ENCODE measurements around the gene RCBTB1.
"Not testable (repeated sequence)": the region's sequence is repeated elsewhere in the genome, so short reads cannot be mapped to it uniquely, and the experiment has no call there.

The RCBTB1 gene

DNA sequence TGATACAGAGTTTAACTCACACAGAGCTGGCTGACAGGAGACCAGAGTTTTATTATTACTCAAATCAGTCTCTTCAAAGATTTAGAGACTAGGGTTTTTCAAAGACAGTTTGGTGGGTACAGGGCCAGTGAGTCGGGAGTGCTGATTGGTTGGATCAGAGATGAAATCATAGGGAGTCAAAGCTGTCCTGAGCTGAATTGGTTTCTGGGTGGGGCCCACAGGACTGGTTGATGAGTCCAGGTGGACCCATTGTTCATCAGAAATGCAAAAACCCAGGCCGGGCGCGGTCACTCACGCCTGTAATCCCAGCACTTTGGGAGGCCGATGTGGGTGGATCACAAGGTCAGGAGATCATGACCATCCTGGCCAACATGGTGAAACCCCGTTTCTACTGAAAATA lies 17.3 kb upstream of the RCBTB1 start:
- not testable (repeated sequence) for DNase-seq

DNA sequence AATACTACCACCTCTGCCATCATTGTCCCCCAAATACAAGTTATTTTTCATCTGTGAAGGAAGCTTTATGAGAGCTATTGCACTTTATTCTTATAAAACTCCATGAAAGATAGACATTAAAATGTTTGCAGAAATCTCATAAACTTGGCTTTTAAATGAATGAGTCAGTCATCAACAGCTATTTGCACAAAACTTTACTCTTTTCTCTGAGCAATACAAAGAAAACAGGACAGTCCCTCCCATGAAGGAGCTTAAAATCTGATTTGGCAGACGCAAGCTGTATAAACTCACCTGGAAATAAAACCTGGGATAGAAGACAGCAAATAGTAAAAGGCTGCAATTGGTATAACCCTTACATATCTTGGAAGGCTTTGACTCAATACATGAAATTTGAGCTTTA lies 16.6 kb upstream of the RCBTB1 start:
- DNase-seq, result no peak

DNA sequence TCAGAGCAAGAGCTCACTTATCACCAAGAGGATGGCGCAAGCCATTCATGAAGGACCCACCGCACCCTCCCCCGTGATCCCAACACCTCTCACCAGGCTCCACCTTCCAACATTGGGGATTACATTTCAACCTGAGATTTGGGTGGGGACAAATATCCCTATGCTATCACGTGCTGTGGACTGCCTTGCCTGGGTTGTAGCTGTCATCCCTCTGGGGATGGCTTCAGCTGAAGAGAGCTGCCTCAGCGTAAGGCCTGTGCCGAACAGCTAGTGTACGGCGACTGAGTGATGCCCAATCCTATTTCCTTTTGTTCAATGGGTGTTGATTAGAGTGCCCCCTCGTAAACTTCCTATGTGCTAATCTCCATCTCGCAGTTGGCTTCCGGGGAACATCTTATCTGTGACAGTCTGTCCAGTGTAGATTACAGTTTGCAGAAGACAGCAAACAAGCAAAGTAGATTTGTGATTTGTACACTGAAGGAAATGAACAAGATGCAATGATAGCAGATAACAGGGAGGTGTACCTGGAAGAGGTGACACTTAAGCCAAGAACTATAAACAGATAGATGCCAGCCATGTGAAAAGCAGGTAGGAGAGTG lies 11.8 kb upstream of the RCBTB1 start:
- no peak for DNase-seq

DNA sequence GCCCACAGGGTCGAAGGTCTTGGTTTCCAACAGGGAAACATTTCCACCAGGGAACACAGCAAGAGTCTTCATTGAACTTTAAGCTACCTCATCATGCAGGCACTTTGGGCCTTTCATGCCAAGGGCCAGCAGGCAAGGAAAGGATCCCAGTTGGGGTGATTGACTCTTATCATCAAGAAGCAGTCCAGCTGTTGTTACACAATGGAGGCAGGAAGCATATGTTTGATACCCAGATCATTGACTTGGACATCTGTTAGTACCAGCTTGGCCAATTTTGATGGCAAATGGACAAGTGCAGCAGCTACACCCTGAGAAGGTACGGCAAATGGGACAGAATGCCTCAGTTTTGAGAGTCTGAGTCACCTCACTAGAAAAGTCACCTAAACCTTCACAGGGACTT lies 10.9 kb upstream of the RCBTB1 start:
- DNase-seq, result no peak

DNA sequence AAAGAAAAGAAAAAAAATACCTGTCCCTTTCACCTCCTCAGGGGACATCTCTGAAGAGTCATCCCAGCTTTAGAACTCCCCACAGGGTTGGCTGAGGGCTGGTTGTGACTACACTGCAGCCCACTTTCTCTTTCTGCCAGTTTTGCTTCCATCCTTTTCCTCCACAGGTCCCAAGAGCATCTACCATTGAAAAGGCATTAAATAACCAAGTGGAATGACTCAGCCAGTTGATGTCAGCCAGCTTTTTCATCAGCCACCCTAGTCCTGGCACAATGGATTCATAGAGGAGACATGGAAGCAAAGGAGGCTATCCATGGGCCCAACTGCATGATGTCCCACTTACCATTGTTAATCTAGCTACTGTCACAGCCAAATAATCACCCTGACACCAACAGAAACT lies 9.2 kb upstream of the RCBTB1 start:
- DNase-seq, result no peak

DNA sequence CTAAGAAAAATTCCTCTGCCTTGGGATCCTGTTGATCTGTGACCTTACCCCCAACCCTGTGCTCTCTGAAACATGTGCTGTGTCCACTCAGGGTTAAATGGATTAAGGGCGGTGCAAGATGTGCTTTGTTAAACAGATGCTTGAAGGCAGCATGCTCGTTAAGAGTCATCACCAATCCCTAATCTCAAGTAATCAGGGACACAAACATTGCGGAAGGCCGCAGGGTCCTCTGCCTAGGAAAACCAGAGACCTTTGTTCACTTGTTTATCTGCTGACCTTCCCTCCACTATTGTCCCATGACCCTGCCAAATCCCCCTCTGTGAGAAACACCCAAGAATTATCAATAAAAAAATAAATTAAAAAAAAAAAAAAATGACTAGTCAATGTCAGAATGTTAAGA lies 8.5 kb upstream of the RCBTB1 start:
- DNase-seq, result not testable (repeated sequence)

DNA sequence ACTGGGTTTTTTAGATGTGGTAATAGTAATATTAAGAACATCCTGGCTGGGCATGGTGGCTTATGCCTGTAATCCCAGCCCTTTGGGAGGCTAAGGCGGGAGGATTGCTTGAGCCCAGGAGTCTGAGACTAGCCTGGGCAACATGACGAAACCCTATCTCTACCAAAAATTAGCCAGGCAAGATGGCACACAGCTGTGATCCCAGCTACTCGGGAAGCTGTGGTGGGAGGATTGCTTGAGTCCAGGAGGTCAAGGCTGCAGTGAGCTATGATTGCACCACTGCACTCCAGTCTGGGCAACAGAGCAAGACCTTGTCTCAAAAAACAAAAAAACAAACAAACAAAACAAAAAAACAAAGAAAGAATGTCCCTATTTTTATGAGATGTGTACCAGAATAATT lies 5.4 kb upstream of the RCBTB1 start:
- DNase-seq, result not testable (repeated sequence)

DNA sequence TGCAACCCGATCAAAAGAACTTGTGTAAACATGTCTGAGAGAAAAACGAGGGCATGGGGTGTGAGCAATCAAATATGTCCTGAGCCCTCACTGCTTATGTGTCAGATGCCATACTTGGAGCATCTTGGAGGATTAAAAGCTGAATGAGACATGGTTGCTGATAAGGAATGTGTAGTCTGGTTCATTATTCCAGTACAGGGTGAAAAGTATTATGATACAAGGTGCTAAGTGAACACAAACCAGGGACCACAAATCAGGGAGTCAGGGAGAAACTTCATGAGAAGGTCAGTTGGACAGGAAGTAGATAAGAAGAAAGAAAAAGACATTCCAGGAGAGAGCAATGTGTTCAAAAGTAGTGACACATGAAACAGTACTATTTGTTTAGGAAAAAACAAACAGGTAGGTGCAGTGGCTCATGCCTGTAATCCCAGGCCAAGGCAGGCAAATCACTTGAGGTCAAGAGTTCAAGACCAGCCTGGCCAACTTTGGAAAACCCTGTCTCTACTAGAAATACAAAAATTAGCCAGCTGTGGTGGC lies 2.0 kb upstream of the RCBTB1 start:
- no peak for DNase-seq

DNA sequence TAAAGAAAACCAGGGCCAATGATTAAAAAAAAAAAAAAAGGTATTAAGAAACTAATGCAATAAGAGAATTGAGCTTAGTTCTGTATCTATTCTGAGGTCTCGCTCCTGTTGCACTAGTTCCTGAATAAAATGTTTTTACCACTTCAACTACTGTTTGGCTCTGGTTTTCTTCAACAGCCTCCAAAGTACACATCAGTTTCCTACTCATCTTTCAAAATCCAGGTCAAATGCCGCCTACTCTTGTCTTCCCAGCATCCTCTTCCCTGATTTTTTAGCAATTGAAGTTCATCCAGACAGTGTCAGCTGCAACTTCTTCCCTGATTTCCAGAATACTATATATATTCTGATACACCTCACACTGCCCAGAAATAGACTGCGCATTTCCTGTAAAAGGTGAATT lies 1.4 kb upstream of the RCBTB1 start:
- DNase-seq, result no peak

DNA sequence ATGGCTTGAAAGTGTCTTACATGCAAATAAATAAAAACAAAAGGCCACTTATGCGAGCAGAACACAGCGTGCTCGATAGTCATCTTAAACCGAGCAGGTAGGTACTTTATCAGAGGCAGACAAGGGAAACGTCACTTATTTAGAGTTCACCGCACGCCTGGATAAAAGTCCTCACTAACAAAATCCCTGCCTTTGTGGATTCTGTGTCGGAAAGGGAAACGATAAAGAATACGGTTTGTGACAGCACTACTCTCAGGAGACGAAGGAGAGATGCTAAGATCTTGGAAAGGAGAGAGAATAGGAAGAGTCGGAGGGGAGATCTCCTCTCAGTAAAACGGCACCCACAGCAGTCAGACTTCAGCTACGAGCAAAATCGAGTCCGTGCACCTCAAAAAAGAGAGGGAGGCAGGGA lies 581 bp downstream of the RCBTB1 start:
- DNase-seq, result no peak

DNA sequence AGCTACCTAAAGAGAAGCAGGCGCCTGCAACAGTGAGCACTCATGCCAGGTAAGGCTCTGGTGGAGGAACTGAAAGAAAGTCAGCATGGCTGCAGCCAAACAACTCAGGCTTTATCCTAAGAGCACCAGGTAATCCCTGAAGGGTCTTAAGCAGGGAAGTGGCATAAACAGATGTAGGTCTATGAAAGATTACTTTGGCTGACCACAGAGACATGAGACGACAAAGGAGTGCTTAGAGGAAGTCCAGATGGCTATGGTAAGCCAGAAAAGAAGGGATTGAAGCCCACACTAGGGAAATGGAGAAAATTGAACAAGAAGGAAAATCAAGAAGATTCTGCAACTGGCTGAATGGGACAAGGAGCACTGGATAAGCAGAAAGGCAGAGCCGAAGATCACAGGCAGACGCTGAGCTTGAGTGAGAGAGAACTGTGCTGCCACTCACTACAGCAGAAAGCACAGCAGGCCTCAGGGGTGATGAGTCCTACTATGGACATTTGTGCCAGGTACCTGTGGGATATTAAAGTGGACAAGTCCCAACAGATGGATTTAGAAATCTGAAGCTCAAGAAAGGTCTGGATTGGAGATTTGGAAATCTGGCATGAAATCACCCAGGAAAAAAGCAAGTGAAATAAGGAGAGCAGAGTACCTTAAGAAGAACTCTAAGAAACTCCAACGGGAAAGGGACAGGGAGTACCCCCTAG lies 4.2 kb downstream of the RCBTB1 start:
- no peak for DNase-seq

DNA sequence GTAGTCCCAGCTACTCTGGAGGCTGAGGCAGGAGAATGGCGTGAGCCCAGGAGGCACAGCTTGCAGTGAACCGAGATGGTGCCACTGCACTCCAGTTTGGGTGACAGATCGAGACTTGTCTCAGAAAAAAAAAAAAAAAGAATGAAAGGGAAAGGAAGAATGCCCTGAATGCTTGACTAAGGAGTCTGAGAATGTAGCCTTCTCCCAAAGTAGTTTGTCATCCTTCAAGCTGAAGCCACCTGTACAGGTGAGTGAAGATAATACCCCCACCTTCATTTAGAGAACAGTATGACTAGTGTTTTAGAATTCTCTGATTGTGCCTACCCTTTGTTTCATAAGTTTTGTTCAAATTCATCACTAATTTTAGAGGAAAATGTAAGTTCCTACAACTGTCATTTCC lies 5.9 kb downstream of the RCBTB1 start:
- no peak for DNase-seq

DNA sequence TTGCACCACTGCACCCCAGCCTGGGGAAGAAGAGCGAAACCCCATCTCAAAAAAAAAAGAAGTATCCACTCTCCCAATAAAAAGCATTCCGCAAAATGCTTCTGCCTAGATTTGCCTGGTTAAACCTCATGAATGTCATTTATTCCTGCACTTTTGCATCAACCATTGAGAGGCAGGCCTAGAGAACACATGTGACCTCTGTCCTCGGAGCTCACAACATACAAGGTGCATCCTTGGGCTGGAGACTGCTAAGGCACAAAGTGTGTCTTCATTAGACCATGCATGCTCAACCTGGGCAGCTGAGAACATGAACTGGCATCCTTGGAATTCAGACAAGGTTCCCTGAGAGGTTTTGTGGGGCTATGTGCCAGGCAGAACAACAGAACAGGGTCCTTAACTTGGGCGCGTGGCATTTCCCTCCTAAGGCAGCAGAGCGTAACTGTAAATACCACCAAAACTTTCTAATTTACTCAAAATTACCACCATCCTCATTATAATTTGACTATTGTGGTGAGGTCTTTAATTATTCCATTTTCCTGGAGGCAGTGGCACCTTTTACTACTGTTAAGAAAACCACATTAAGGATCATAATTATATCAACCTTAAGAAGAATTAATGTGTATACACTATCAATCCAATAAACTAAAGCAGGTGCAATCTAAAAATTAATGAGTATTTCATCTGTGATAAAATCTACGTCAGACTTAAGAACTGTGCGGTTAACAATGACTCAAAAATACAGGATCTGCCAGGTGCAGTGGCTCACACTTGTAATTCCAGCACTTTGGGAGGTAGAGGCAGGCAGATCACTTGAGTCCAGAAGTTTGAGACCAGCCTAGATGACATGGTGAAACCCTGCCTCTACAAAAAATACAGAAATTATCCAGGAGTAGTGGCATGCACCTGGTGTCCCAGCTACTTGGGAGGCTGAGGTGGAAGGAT lies 13.8 kb downstream of the RCBTB1 start:
- DNase-seq, result no peak

DNA sequence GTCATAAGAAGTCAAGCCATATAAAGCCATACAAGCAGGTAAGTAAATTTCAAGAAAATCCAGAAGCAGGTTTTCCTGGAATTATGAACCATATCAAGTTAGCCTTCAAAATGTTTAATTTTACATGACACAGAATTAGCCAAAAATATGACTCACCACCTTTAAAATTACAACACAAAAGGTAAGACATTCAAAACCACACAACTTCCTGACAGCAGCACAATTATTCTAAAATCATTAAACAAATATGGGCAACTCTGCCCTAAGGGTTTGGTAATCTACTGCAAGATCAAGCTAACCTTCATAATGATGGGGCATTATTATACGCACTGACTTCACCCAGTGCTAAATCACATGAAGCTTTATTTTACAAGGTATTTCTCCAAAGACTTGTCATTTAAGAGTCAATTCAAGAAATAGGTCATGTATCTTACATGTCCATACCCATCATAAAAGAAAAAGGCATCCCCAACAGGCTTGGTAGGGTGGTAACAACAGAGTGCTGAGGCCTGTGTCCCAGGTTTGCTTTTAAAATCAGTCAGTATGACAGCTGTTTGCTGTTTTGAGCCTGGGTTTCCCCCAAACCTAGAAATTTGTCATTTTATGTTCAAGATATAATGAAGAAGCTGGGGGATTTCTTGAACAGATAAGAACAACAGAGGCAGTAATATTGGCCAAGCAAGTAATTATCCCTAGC lies 15.2 kb downstream of the RCBTB1 start:
- no peak for DNase-seq

DNA sequence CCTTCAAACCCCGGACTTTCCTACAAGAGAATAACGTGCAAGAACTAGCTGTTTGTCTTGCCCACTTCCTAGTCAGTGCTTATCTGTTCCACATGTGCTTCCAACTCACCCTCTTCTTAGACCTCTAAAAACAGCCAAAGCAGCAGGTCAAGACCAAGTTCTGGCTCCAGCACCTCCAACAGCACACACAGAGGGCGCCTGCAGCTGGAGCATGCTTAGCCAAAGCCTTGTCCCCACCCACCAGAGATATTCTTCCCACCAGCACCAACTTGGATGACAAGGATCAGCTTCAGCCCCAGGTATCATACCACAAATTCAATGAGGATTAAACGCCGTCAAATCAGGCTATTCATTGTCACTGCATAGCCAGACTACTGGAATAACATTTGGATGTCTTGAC lies 17.9 kb downstream of the RCBTB1 start:
- DNase-seq, result no peak

DNA sequence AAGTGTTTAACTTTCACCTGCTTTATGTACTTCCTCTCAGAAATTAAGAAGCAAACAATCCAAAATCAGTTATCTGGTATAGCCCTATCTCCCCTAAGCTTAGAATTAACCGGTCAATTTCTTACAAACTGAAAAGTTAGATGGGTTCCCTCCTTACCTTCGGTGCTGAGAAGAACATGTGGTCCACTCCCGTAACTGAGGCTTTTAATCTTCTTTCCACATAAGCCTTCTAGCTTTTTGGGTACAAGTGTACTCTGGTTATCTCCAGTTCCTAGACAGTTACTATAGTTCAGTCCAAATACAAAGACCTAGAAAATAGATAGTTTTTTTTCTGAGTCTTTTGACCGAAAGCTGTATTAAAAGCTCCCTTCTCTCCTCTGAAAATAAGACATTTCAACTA lies 18.9 kb downstream of the RCBTB1 start:
- no peak for DNase-seq

DNA sequence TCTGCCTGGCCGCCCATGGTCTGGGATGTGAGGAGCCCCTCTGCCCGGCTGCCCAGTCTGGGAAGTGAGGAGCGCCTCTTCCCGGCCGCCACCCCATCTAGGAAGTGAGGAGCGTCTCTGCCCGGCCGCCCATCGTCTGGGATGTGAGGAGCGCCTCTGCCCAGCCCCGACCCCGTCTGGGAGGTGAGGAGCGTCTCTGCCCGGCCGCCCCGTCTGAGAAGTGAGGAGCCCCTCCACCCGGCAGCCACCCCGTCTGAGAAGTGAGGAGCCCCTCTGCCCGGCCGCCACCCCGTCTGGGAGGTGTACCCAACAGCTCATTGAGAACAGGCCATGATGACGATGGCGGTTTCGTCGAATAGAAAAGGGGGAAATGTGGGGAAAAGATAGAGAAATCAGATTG lies 19.9 kb downstream of the RCBTB1 start:
- not testable (repeated sequence) for DNase-seq

DNA sequence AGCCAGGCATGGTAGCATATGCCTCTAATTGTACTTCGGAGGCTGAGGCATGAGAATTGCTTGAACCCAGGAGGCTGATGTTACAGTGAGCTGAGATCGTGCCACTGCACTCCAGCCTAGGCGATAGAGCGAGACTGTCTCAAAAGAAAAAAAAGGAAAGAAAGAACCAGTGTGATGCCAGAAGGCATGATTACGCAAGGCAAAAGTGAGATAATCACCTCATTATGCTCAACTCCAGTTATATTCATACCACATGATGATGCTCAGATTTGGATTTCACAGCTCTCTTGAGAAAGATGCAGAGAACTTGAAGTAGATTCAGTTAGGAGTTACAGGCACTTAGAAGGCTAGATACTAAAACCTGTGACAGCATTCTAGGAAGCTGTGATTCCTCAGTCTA lies 21.8 kb downstream of the RCBTB1 start:
- no peak for DNase-seq

DNA sequence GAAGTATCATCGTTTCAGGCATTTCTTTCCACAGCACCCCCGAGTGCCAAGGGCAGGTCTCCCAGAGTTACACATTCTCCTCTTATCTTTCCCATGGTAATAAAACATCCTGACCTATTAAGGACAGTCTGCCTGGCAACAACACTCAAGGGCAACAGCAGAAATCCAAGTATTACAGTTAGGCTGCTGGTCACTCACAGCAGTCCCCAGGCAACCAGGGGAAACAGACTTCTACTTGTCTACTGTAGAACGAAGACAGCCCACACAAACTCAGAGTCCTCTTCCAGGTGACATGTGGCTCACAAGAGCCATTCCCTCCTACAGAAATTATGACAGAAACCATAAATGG lies 24.3 kb downstream of the RCBTB1 start:
- DNase-seq, result no peak

DNA sequence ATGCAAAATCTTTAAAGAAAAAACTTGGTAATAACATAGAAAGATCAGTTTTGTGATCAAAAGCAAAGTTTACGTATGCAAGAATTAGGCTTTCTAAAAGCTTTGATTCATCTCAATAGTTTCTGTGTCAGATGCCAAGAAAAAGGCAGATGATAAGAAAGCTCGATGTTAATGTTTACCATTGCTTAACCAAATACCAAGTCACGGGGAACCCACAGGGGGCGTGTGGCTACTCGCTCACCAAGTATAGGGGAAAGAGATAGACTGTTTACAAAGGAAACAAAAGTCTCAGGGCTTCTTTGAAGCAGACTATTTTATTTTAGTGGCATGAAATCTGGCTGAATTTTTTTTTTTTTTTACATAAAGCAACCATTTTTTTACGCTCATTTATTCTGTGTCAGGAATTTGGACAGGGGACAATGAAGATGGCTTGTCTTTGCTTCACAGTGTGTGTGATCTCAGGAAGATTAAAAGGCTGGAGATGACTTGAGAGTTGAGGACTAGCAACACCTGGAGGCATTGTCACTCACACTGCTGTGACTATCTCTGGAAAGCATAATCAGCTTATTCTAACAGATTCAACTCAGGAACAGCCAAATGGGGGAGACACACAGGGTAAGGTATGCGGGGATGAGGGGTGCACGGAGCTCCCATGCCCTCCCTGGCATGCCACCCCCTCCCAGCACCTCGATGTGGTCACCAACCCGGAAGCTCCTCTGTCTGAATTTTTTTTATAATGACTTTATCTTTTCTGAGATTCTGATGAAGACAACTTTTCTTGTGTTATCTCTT lies 24.9 kb downstream of the RCBTB1 start:
- DNase-seq, result no peak

DNA sequence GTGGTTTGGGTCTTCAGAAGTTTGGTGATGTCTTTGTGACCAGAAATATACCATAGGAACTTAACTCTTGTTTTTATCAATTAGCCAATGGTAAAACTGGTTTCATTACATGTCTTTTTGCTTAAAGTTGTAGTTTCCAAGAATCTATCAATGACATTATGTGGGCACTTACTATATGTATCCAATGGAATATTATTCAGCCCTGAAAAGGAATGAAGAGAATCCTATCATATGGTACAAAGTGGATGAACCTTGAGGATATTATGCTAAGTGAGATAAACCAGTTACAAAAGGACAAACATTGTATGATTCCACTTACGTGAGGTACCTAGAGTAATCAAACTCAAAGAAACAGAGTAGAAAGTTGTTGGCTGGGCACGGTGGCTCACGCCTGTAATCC lies 26.4 kb downstream of the RCBTB1 start:
- DNase-seq, result no peak

DNA sequence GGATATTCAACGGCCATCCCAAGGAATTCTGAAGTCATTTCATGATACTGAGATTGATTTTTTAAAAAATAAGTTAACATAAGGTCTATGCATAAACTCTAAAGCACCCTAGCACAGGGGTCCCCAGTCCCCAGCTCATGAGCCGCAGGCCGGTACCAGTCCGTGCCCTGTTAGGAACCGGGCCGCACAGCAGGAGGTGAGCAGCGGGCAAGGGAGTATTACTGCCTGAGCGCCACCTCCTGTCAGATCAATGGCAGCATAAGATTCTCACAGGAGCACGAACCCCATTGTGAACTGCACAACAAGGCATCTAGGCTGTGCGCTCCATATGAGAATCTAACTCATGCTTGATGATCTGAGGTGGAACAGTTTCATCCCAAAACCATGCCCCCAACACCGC lies 31.0 kb downstream of the RCBTB1 start:
- DNase-seq, result no peak
